HG03575 (cell line): ENCODE measurements around the gene ZNF552.

Experiments
- ATAC-seq: cut with Tn5 transposase; IDR thresholded peaks from one replicate; pipeline ENCODE4 v1.9.1; 2021; ENCODE audit not compliant: unreplicated experiment, insufficient number of reproducible peaks, low FRiP score; ENCODE audit errors: extremely low read depth

Gene ZNF552

GRCh38 chr19:57786906-57787305, 27.8 kb downstream of the ZNF552 start:
- no peak for ATAC-seq

GRCh38 chr19:57786286-57786685, 28.4 kb downstream of the ZNF552 start:
- ATAC-seq: no peak

DNA sequence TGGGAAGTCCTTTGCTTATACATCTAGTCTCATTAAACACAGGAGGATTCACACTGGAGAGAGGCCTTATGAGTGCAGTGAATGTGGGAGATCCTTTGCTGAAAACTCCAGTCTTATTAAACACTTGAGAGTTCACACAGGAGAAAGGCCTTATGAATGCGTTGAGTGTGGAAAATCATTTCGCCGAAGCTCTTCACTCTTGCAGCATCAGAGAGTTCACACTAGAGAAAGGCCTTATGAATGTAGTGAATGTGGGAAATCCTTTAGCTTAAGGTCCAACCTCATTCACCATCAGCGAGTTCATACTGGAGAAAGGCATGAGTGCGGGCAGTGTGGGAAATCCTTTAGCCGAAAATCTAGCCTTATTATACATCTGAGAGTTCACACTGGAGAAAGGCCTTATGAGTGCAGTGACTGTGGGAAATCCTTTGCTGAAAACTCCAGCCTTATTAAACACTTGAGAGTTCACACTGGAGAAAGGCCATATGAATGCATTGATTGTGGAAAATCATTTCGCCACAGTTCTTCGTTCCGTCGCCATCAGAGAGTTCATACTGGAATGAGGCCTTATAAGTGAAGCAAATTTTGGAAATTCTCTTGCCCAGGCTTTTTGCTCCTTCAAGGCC, 35.4 kb downstream of the ZNF552 start:
- ATAC-seq: no peak

DNA sequence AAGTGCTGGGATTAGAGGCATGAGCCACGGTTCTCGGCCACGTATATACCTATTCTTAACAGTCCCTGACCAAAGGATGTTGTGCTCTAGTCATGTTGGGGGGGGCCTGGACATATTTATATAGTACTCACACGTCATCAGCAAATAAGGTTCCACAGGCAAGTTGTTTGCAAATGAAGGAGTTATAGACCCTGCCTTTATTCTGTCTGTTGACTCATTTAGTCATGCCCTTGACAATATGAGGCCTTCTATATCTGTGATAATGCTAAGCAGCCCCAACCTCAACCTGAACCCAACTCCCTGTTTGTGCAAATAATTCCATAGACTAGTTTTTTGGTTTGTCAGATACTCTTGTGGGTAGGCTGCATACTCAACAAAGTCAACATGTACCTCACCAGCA, 36.4 kb downstream of the ZNF552 start:
- no peak for ATAC-seq

DNA sequence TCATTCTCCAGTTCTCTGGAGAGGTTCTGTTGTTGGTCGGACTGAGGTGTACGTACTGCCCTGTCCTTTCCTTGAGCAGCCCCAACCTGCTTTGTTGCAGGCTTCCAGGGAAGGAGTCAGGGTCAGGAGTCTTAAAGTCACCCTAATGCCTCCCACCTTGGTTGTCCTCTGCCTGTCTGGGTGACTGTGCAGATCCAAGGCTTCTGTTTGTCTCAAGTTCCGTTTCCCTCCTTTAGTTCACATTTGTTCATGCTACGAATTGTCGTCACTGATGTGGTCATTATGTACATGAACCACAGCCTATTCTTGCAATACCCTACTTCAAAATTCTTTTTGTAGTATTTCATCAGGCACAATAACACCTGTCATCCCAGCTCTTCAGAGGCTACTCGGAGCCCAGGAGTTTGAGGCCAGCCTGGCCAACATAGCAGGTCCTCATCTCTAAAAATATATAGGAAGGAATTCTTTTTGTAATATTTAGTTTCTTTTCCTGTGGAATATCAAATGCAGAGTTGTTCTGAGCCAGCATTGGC, 37.9 kb downstream of the ZNF552 start:
- no peak for ATAC-seq

DNA sequence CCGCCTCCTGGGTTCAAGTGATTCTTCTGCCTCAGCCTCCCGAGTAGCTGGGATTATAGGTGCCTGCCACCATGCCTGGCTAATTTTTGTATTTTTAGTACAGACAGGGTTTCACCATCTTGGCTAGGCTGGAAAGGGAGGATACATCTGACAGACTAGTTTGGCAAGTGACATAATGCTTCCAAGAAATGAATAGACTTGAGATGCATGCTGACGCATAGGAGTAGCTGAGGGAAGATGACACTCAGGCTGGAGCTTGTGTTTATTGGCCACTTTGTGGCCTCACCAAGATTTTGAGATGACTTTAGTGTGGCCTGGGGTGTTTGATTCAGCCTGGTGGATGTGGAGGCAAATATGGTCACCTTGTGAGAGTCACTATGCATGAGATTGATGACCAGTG, 41.2 kb downstream of the ZNF552 start:
- ATAC-seq: no peak

- ATAC-seq: no peak
Measured at GRCh38 chr19:57771417-57771816, 43.3 kb downstream of the ZNF552 start.

DNA sequence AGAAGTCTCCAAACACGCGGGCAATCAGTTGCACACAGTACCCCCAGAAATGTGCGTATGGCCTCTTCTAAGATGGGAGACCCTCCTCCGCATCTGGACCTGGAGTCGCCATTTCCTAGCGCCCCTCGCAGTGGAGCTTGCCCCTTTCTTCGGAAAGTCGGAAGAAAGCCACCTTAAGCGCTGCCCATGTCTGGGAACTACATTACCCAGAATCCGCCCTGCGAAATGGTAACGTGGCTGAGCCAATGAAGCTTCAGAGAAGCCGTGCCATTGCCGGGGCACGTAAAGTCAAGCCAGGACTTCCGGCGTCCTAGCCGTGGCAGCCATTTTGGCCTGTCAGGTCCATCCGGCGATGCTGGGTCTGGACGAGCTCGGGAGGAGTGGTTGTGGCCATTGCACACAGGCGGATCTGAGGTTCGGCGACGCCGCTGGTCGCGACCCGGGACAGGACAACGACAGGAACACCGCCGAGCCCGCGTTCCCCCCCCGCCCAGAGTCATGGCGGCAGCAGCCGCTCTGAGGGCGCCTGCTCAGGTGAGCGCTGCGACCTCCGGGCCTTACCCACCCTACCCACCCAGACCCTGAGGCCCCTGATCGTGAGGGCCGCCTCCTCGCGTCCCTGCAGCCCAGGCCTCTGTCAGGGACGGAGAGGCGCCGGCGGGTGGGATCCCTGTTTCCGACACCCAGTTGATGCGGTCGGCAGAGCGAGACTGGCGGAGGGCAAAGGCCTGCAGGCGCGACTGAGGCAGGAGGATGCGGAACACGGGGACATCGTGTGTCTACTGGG, 45.2 kb downstream of the ZNF552 start, which contains the start of gene ZNF586:
TSS of gene ZNF586 (plus strand) at position 332 of the 787 bp plus-strand sequence. CDS start at position 499, 167 bp downstream.
- peak; percentile 87 for ATAC-seq

GRCh38 chr19:57759096-57759495, 55.6 kb downstream of the ZNF552 start:
- no peak for ATAC-seq

DNA sequence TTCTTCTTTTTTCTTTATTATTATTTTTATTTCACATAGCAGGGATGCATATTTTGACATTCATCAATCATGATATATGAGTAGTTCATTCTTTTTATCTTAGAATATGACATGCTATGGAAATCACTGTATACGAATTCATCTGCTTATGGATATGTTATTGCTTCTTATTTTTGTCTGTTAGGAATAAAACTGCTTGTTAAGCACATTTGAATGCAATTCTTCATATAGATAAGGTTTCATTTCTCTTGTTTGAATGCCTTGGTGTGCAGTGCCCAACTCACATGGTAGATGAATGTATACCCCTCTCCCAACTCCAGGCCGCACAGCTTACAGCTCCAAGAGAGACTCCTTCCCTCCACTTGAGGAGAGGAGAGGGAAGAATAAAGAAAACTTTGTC, 56.8 kb downstream of the ZNF552 start:
- no peak for ATAC-seq
